Lower leg skin (tissue), 3 donors: Measurements from ENCODE around the gene NECTIN1.

Experiments
- POLR2A ChIP-seq, 2 donors: fragments of 450-650 bp; IDR thresholded peaks; one replicate each; pipeline ENCODE4 v1.6.1; 2016 to 2017; ENCODE audit warnings: antibody characterized with exemption in 2 of 2, mild to moderate bottlenecking in 1 of 2, moderate library complexity in 1 of 2
- TF ChIP-seq, protein P1 (sequence below), 3 donors: fragments of 450-650 bp; IDR thresholded peaks; one replicate each; pipeline ENCODE4 v1.5.1; 2016; ENCODE audit warnings: antibody characterized with exemption in 3 of 3, mild to moderate bottlenecking in 3 of 3, moderate library complexity in 2 of 3

DNA sequence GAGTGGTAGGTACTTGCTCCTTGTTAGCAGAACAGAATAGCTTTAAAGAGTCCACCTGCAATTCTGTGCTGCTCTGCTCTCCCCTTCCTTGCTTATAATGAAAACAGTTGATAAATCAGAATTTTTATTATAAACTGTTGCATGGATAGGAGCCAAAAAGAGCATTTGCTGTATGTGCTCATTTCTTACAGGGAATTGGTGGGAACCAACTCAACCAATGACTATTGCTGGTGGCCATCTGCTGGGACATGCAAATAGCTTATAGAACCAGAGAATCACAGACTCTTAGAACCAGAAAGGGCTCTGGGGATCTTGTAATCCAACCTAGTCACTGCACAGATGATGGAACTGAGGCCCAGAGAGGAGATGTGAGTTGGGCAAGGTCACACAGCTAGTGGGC is 43.1 kb upstream of the NECTIN1 start:
- TF ChIP-seq, protein P1, sequence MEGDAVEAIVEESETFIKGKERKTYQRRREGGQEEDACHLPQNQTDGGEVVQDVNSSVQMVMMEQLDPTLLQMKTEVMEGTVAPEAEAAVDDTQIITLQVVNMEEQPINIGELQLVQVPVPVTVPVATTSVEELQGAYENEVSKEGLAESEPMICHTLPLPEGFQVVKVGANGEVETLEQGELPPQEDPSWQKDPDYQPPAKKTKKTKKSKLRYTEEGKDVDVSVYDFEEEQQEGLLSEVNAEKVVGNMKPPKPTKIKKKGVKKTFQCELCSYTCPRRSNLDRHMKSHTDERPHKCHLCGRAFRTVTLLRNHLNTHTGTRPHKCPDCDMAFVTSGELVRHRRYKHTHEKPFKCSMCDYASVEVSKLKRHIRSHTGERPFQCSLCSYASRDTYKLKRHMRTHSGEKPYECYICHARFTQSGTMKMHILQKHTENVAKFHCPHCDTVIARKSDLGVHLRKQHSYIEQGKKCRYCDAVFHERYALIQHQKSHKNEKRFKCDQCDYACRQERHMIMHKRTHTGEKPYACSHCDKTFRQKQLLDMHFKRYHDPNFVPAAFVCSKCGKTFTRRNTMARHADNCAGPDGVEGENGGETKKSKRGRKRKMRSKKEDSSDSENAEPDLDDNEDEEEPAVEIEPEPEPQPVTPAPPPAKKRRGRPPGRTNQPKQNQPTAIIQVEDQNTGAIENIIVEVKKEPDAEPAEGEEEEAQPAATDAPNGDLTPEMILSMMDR (IDR thresholded peaks at IDR 0.05) = no peak
- TF ChIP-seq POLR2A (IDR thresholded peaks at IDR 0.05) = no peak
